Tibial artery (tissue), 4 donors: ENCODE data around the gene INSC.

ENCODE experiments used
- DNase-seq, 2 donors: peaks; one replicate each; pipeline ENCODE4 v3.0.0-alpha.2; 2019
- H3K27ac ChIP-seq, 2 donors: fragments of 200-600 bp; sonication (generic) in 1 of 2; 1 replicate in 1 of 2; 2 replicates in 1 of 2; pipeline ENCODE4 v1.5.1; 2018 to 2019; ENCODE audit warnings: mild to moderate bottlenecking in 1 of 2
- H3K27me3 ChIP-seq, 2 donors: fragments of 200-600 bp; sonication (generic) in 1 of 2; one replicate each; pipeline versions ENCODE4 v1.5.1 to v1.6.0; 2016 to 2019
- H3K36me3 ChIP-seq, 3 donors: fragments of 200-600 bp; sonication (generic) in 2 of 3; one replicate each; pipeline ENCODE4 v1.5.1; 2016 to 2019; ENCODE audit warnings: mild to moderate bottlenecking in 2 of 3
- H3K4me1 ChIP-seq, 4 donors: fragments of 200-600 bp; sonication (generic) in 2 of 4; 1 replicate in 3 of 4; 2 replicates in 1 of 4; pipeline ENCODE4 v1.5.1; 2016 to 2019
- H3K4me3 ChIP-seq, 2 donors: fragments of 200-600 bp; sonication (generic) in 1 of 2; 1 replicate in 1 of 2; 2 replicates in 1 of 2; pipeline ENCODE4 v1.5.1; 2018 to 2019; ENCODE audit warnings: mild to moderate bottlenecking in 2 of 2
- H3K9me3 ChIP-seq, 3 donors: fragments of 200-600 bp; sonication (generic) in 1 of 3; one replicate each; pipeline ENCODE4 v1.5.1; 2016 to 2019
- CTCF ChIP-seq, 2 experiments: fragments of 200-600 bp in 1 of 2; fragments of 450-650 bp in 1 of 2; IDR thresholded peaks; one replicate each; pipeline ENCODE4 v1.5.1; 2017 to 2019; ENCODE audit warnings: antibody characterized with exemption in 2 of 2, mild to moderate bottlenecking in 1 of 2, moderate library complexity in 1 of 2
- intact Hi-C: fragments of 100-400 bp; cut with DNase I; formaldehyde crosslinking; loops from one replicate; pipeline ENCODE4 v1.15.0; 2023; ENCODE audit warnings: low total_unique reads

The INSC gene

GRCh38 chr11:15286465-15286864, 171.7 kb downstream of the INSC start:
- Histone ChIP-seq H3K9me3 (no peaks in the 10 kb centered on the region), H3K4me1 (no peaks in the 10 kb centered on the region), H3K36me3 (no peaks in the 10 kb centered on the region), H3K4me3 (no peak overlapping the region), H3K27me3 (no peaks in the 10 kb centered on the region), H3K27ac (no peak overlapping the region)
- no peak for DNase-seq
- no peak for TF ChIP-seq CTCF (IDR thresholded peaks at IDR 0.05)
- intact Hi-C loops, result no loop called here

GRCh38 chr11:15288863-15289262, 174.1 kb downstream of the INSC start:
- DNase-seq, result no peak
- TF ChIP-seq CTCF (IDR thresholded peaks at IDR 0.05), result no peak
- Histone ChIP-seq H3K36me3 (no peaks in the 10 kb centered on the region), H3K27me3 (no peaks in the 10 kb centered on the region), H3K4me3 (no peak overlapping the region), H3K9me3 (no peaks in the 10 kb centered on the region), H3K4me1 (no peaks in the 10 kb centered on the region), H3K27ac (no peak overlapping the region)
- intact Hi-C loops, result no loop called here

- Histone ChIP-seq H3K4me1 (no peaks in the 10 kb centered on the region), H3K4me3 (no peak overlapping the region), H3K27ac (no peak overlapping the region), H3K9me3 (no peaks in the 10 kb centered on the region), H3K27me3 (no peaks in the 10 kb centered on the region), H3K36me3 (no peaks in the 10 kb centered on the region)
- intact Hi-C loops, result no loop called here
- no peak for DNase-seq
- TF ChIP-seq CTCF (IDR thresholded peaks at IDR 0.05), result no peak
Measured at GRCh38 chr11:15289723-15290122, 175.0 kb downstream of the INSC start.

- intact Hi-C loops, result no loop called here
- DNase-seq, result no peak
- TF ChIP-seq CTCF (IDR thresholded peaks at IDR 0.05), result no peak
- H3K9me3 ChIP-seq, result no peaks in the 10 kb centered on the region
- H3K36me3 ChIP-seq, result no peaks in the 10 kb centered on the region
- H3K4me3 ChIP-seq, result no peak overlapping the region
- H3K27me3 ChIP-seq, result no peaks in the 10 kb centered on the region
- H3K4me1 ChIP-seq, result no peaks in the 10 kb centered on the region
- no peak overlapping the region for H3K27ac ChIP-seq
Measured at GRCh38 chr11:15291885-15292284, 177.2 kb downstream of the INSC start.

- H3K36me3 ChIP-seq, result no peaks in the 10 kb centered on the region
- H3K4me3 ChIP-seq, result no peak overlapping the region
- H3K27me3 ChIP-seq, result no peaks in the 10 kb centered on the region
- H3K4me1 ChIP-seq, result no peaks in the 10 kb centered on the region
- no peak for DNase-seq
- H3K27ac ChIP-seq, result no peak overlapping the region
- intact Hi-C loops, result no loop called here
- TF ChIP-seq CTCF (IDR thresholded peaks at IDR 0.05), result no peak
- H3K9me3 ChIP-seq, result no peaks in the 10 kb centered on the region
Measured at GRCh38 chr11:15293975-15294620, 179.4 kb downstream of the INSC start.

- DNase-seq, result no peak
- Histone ChIP-seq H3K4me3 (no peak overlapping the region), H3K36me3 (no peaks in the 10 kb centered on the region), H3K9me3 (no peaks in the 10 kb centered on the region), H3K27ac (no peak overlapping the region), H3K4me1 (no peaks in the 10 kb centered on the region), H3K27me3 (no peaks in the 10 kb centered on the region)
- TF ChIP-seq CTCF (IDR thresholded peaks at IDR 0.05), result no peak
- intact Hi-C loops, result no loop called here
Measured at GRCh38 chr11:15295695-15296094, 181.0 kb downstream of the INSC start.
